AG09319 (cell line): ENCODE results near the gene CLEC4C.

ENCODE experiments used
- DNase-seq: peaks from one replicate; pipeline ENCODE4 v3.0.0-alpha.2; 2010; ENCODE audit warnings: low read depth; ENCODE audit errors: extremely low read depth
- TF ChIP-seq, protein P1 (sequence below): IDR thresholded peaks from 2 replicates; pipeline ENCODE4 v1.5.1; 2011; ENCODE audit warnings: low read depth, mild to moderate bottlenecking, inconsistent platforms, low read length, moderate library complexity

CLEC4C gene

DNA sequence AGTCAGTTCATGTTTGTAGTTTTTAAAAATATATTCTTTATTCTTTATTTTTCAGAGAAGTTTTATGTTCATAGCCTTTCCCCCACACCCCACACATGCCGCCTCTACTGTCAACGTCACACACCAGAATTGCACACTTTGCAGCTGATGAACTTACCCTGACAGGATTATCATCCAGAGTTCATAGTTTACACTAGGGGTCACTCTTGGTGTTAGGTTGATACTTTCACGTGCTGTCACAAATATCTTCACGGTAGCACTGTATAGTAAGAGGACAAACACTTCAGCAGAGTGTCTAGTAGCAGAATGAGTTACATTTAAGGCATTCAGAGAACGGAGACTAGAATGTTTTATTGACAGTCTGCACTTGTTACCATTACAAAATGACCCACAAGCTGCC is 30.8 kb downstream of the CLEC4C start:
- TF ChIP-seq, protein P1, sequence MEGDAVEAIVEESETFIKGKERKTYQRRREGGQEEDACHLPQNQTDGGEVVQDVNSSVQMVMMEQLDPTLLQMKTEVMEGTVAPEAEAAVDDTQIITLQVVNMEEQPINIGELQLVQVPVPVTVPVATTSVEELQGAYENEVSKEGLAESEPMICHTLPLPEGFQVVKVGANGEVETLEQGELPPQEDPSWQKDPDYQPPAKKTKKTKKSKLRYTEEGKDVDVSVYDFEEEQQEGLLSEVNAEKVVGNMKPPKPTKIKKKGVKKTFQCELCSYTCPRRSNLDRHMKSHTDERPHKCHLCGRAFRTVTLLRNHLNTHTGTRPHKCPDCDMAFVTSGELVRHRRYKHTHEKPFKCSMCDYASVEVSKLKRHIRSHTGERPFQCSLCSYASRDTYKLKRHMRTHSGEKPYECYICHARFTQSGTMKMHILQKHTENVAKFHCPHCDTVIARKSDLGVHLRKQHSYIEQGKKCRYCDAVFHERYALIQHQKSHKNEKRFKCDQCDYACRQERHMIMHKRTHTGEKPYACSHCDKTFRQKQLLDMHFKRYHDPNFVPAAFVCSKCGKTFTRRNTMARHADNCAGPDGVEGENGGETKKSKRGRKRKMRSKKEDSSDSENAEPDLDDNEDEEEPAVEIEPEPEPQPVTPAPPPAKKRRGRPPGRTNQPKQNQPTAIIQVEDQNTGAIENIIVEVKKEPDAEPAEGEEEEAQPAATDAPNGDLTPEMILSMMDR = no peak
- no peak for DNase-seq

DNA sequence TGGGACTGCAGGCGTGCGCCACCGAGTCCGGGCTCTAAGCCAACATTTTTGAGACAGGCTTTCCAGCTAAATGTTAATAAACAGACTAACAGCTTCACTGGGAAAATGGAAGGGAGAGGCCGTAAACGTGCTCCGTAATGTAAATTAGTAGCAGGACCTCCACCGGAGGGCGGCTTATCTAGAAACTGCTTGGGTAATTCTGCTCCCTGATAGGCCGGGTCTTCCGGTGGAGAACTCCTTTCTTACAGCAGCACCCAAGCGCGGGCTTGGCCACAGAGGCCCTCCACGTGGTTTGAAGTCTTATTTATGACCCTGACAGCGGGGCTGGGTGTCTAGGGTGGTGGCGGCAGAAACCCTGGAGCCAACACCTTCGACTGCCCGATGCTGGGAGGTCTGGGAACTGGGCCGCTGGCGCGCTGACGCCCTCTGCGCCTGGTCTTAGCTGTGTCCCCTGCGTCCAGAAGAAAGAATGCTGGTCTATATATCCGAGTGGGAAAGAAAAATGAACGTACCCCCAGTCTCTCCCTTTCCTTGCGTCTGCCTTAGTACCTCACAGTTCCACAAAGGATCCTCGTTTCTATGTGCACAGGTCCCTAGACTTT is 34.2 kb downstream of the CLEC4C start:
- TF ChIP-seq, protein P1 = no peak
- no peak for DNase-seq

DNA sequence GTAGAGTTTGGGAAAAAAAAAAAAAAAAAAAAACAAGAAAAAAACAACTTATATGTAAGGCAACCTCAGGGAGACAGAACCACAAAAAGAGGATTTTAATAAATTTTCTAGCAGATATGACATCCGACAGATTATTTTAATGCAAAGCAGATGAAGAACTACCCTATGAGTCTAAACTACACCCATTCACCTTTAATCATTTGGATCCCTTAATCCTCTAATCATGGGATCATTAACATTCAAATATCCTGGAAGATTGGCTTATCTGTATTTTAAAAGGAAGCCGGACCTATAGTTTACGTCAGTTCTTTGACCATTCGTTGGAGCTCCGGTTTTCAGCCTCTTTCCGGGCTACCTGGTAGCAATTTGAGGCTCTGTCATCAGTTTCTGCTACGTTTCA is 36.0 kb downstream of the CLEC4C start, which contains the start of gene DPPA3:
Gene DPPA3, plus strand, starts transcription at position 301 of the 400 bp plus-strand sequence. CDS start 138 bp downstream, outside the sequence.
- TF ChIP-seq, protein P1 = no peak
- no peak for DNase-seq

DNA sequence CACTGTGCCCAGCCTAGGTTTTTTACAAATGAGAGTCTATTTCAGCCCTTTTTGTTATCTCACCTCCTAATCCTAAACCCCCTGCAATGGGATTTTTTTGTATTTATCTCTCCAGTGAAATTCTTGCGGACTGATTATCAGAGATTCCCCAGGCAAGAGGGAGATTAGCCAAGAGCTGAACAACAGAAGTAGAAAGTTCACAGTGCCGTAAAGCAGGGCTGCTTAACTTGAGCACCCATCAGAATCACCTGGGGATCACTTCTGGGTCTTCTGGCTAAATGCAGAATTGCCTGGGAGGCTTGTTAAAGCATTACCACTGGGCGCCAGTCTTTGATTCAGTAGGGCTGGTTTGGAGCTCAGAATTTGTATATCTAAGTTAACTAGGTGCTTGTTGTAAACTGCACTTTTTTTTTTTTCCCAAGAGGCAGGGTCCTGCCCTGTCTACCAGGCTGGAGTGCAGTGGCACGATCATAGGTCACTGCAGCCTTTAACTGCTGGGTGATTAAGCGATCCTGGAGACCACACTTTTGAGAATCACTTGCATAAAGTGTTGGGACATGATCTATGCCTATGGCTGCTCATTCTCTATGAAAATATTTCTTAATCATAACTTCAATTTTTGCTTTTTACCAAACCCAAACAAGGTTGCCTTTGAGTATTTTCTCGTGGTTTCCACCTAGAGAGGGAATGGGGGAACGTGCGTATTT is 37.1 kb downstream of the CLEC4C start:
- TF ChIP-seq, protein P1 = no peak
- DNase-seq = no peak

DNA sequence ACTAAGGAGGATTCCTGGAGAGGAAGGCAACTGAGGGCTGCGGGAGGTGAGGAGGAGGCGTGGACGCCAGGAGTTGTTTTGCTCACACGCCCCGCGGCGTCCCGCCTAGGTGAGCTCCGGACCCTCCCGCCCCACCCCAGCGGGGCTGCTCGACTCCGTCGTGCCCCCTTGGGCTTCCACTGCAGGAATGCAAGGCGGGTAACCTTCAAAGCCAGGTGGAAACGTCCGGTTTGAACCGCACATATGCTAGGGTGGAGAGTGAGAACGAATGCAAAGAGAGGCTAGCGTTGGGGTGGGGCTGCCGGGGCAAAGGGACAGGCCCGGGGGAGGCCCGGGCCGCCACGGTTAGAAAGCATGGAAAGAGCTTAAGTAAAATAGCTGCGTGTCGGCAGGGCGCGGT is 41.3 kb downstream of the CLEC4C start:
- DNase-seq = no peak
- TF ChIP-seq, protein P1 = no peak

DNA sequence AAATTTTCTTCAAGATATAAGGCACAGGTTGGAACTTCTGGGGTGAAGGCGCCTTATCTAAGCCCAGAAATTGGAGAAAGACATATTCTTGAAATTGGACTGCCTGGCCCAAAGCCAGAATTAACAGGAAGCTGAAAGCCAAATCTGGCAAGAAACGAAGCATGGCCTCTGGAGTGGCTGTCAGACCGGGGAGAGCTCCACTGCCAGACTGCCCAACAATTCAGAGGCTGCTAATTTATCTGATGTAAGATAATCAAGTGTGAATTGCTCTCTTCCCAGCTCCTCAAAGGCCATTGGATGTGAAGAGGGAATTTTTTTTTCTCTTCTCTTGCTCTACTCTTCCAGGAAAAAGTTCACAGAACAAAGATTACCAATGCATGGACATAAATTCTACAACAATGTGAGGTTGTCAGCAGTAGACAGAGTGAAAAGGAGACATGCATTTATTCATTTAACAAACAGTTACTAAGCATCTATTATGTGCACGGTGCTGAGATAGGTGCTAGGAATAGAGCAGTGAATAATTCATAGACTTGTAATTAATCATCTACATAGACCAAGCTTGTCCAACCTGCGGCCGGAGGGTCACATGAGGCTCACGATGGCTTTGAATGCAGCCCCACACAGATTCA is 51.5 kb downstream of the CLEC4C start, which contains the start of gene GDF3:
Gene GDF3, minus strand, starts transcription at position 210 of the 632 bp plus-strand sequence. Its CDS starts 47 bp downstream, at position 163.
- no peak for DNase-seq
- TF ChIP-seq, protein P1 = no peak

DNA sequence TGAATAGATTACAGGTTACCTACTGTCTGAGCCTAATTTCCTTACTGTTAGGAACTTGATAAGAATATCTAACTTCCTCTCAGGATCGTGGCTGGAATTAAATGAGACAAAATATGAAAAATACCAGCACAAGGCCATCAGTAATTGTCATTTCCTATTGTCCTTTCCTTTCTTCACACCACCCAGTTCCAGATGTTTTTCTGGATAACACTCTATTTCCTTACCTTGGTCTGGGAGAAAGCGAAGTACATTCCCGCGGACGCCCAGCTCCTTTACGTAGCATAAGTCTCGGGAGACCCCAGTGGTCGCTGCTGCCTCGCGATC is 52.0 kb downstream of the CLEC4C start:
- TF ChIP-seq, protein P1 = no peak
- DNase-seq = no peak
